ENCODE measurements around the gene WNT9A. TPM values are rescaled to one million over a fixed set of nuclear protein-coding genes. Genes with fewer than 3 reads are reported as not detected.

The WNT9A gene
- total and polyA plus RNA-seq, 4 donors: 1.9 to 6.4 (median 5.2) TPM

DNA sequence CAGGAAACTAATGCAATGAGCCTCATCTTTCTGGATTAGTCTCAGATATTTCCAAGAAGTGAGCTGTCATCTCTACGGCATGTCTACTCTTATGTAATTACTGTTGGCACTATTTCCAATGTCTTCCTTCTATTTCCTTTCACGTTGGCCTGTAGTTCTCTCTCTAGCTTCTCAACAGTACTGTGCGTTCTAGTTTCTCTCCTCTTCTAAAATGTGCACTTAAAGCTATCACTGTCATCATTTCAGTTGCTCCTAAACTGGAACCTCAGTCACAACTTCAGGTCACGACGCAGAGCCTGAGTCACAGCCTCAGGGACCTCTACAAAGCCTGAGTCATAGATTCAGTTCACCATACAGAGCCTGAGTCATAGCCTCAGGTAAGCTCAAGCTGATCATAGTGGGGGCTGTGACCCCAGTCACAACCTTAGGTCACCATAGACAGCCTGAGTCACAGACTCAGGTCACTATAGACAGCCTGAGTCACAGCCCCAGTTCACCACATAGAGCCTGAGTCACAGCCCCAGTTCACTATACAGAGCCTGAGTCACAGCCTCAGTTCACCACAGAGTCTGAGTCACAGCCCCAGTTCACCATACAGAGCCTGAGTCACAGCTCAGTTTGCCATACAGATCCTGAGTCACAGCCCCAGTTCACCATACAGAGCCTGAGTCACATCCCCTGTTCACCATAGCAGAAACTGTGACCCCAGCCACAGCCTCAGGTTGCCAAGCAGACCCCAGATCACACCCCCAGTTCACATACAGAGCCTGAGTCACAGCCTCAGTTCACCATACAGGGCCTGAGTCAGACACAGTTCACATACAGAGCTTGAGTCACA, 13.0 kb downstream of the WNT9A start:
- 90% methylated on average over 5 of the region's 5 CpGs for whole genome bisulfite sequencing (ENCODE audit: insufficient coverage)
- peaks cover 11% of the 10 kb centered on the region for H3K36me3 ChIP-seq (ENCODE audit: control insufficient read depth, insufficient read depth, low read length)
- no peak overlapping the region for H3K27ac ChIP-seq (ENCODE audit: low read depth, low read length)
- peaks cover 5% of the 10 kb centered on the region for H3K4me1 ChIP-seq (ENCODE audit: control insufficient read depth, insufficient read depth, low read length)
- no peak for DNase-seq (ENCODE audit: low read depth in 4 of 6, low spot score in 6 of 6)
- no peaks in the 10 kb centered on the region for H3K9me3 ChIP-seq (ENCODE audit: control insufficient read depth, insufficient read depth, low read length)
- no peak overlapping the region for H3K4me3 ChIP-seq (ENCODE audit: low read depth, low read length)
- H3K27me3 ChIP-seq (ENCODE audit: control insufficient read depth, insufficient read depth, low read length): no peaks in the 10 kb centered on the region

DNA sequence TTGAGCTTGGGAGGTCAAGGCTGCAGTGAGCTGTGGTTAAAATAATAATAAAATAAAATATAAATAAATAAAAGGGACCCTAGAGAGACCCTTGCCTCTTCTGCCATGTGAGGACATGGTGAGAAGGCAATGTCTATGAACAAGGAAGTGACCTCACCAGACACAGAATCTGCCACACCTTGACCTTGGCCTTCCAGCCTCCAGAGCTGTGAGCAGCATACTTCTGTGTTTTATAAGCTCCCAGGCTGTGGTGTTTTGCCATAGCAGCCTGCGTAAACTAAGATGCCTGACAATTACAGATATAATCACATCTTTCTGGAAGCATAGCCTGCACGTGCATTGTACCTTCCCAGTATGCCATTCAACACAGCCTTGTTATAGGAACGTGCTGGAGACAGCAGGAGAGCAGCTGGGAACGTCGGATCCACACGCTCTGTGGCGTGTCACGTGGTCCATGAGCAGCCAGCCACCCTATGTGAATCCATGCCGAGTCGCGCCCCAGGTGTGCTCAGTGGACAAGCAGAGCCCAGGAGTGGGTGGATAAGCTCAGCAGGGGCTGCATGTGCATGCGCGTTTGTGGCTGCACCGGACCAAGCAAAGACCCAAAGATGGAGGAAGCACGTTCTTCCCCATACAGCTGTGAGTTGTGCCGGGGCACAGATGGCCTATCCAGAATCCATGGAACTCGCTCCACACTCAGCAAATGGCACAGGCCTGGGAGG, 17.8 kb downstream of the WNT9A start:
- Histone ChIP-seq H3K27me3 (ENCODE audit: control insufficient read depth, insufficient read depth, low read length) (no peaks in the 10 kb centered on the region), H3K9me3 (ENCODE audit: control insufficient read depth, insufficient read depth, low read length) (no peaks in the 10 kb centered on the region), H3K4me1 (ENCODE audit: control insufficient read depth, insufficient read depth, low read length) (peaks cover 3% of the 10 kb centered on the region), H3K4me3 (ENCODE audit: low read depth, low read length) (no peak overlapping the region), H3K36me3 (ENCODE audit: control insufficient read depth, insufficient read depth, low read length) (peaks cover 12% of the 10 kb centered on the region), H3K27ac (ENCODE audit: low read depth, low read length) (no peak overlapping the region)
- DNase-seq (ENCODE audit: low read depth in 4 of 6, low spot score in 6 of 6): no peak
- WGBS (ENCODE audit: insufficient coverage): 82% methylated on average over 17 of the region's 17 CpGs

DNA sequence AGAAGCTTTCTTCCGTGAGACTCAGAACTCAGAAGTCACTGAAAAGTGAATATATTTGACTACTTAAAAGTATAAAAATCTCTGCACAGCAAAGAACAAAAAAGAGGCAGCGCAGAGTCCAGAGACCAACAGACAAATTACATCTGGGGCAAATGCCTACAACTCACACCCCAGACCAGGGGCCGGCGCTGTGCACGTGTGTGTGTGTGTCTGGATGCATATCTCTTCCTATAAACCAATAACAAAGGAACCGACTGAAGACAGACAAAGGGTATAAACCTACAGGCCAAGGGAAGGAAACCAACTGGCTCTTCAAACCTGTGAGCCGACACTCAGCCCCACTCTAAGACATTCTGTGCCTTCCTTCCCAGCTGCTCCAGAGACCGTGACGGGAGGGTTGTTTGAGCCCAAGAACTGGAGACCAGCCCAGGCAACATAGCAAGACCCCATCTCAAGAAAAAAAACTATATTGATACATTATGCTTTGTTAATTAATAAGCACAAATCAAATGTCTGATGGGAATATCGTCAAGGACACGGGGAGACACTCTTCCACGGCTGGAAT, 18.8 kb downstream of the WNT9A start:
- Histone ChIP-seq H3K4me1 (ENCODE audit: control insufficient read depth, insufficient read depth, low read length) (peaks cover 11% of the 10 kb centered on the region), H3K9me3 (ENCODE audit: control insufficient read depth, insufficient read depth, low read length) (no peaks in the 10 kb centered on the region), H3K36me3 (ENCODE audit: control insufficient read depth, insufficient read depth, low read length) (peaks cover 21% of the 10 kb centered on the region), H3K27ac (ENCODE audit: low read depth, low read length) (no peak overlapping the region), H3K4me3 (ENCODE audit: low read depth, low read length) (no peak overlapping the region), H3K27me3 (ENCODE audit: control insufficient read depth, insufficient read depth, low read length) (no peaks in the 10 kb centered on the region)
- no CpG with 5 or more reads among the region's 12 CpGs for WGBS (ENCODE audit: insufficient coverage)
- no peak for DNase-seq (ENCODE audit: low read depth in 4 of 6, low spot score in 6 of 6)

DNA sequence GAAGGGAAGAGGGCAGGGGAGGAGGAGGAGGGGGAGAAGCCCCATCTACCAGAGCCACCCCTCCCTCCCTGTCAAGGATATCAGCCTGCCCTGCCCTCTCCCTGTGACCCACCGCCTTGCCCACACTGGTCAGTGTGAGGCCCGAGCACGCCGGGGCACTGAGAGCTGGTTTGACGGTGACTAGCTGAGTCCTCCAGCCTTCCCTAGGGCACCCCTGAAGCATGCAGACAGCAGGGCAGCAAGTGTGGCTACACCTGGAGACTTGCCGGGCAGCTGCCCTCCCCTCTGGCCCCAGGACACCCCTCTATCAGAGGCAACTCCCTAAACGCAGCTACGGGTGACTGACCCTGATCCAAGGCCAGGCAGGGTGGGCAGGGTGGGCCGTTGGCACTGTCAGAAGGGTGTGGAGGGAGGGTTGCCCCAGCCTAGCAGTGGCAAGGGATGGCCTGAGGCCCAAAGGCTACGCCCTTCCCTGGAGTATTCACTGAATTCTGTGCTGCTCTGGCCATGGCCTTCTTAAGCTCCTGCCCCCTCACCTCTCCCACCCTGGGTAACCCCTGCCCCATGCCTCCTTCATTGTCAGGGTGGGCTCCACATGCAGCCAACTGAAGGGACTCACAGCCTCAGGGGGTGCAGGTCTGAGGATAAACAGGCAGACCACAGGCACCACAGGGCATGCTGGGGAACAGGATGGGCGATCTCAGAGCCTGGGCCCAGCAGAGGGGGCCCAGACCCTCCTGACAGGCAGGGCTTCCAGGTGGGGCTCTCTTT, 19.6 kb downstream of the WNT9A start:
- H3K9me3 ChIP-seq (ENCODE audit: control insufficient read depth, insufficient read depth, low read length): no peaks in the 10 kb centered on the region
- WGBS (ENCODE audit: insufficient coverage): 88% methylated on average over 9 of the region's 11 CpGs

DNA sequence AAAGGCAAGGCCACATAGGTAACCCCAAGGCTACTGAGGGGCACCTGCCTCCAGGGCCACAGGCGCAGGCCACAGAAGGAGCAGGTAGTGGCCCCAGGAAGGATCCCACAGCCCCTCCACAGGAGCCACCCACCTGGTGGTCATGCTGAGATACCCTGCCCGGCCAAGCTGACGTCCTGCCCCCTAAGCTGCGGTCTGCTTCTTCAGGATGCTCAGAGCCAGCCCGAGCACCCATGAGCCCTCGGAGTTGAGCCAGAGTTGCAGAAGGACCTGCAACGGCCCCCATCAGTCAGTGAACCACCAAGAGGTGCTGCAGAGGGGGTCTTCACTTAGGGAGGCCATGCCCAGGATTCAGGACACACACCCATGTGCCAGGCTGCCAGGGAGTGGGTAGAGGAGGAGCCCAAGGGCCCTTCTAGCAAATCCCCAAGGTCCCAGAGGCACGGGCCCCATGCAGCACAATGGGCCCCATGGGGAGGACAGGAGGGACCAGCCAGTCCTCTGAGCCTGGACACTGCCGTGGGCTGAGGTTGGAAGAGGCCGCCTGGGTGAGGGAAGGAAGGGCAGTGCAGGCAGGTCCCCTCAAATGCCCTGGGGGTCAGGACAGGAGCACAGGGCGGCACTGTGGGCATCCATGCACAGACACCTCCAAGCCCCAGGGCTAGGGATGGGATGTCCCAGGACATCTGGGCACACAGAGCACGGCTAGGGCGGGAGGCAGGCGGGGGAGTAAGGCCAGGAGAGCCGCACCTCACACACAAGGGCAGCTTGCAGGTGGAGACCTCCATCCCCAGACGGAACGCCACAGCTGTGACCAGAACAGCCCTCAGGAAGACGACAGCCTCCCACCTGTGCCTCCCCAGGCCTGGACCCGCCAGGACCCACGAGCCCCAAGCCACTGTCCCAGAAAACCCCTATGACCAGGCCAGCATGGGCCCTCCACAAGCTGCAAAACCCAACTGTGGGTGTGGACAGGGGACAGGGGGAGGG, 20.5 kb downstream of the WNT9A start:
- H3K27ac ChIP-seq (ENCODE audit: low read depth, low read length): no peak overlapping the region
- H3K4me3 ChIP-seq (ENCODE audit: low read depth, low read length): no peak overlapping the region
- H3K36me3 ChIP-seq (ENCODE audit: control insufficient read depth, insufficient read depth, low read length): peaks cover 30% of the 10 kb centered on the region
- peaks cover 23% of the 10 kb centered on the region for H3K4me1 ChIP-seq (ENCODE audit: control insufficient read depth, insufficient read depth, low read length)
- H3K9me3 ChIP-seq (ENCODE audit: control insufficient read depth, insufficient read depth, low read length): no peaks in the 10 kb centered on the region
- 90% methylated on average over 17 of the region's 20 CpGs for WGBS (ENCODE audit: insufficient coverage)
- DNase-seq (ENCODE audit: low read depth in 4 of 6, low spot score in 6 of 6): no peak
- H3K27me3 ChIP-seq (ENCODE audit: control insufficient read depth, insufficient read depth, low read length): no peaks in the 10 kb centered on the region

More for the DNA sequence above, 19.6 kb downstream of the WNT9A start:
- Histone ChIP-seq H3K4me3 (ENCODE audit: low read depth, low read length) (no peak overlapping the region), H3K27ac (ENCODE audit: low read depth, low read length) (no peak overlapping the region), H3K36me3 (ENCODE audit: control insufficient read depth, insufficient read depth, low read length) (peaks cover 25% of the 10 kb centered on the region), H3K4me1 (ENCODE audit: control insufficient read depth, insufficient read depth, low read length) (peaks cover 14% of the 10 kb centered on the region), H3K27me3 (ENCODE audit: control insufficient read depth, insufficient read depth, low read length) (no peaks in the 10 kb centered on the region)
- no peak for DNase-seq (ENCODE audit: low read depth in 4 of 6, low spot score in 6 of 6)

DNA sequence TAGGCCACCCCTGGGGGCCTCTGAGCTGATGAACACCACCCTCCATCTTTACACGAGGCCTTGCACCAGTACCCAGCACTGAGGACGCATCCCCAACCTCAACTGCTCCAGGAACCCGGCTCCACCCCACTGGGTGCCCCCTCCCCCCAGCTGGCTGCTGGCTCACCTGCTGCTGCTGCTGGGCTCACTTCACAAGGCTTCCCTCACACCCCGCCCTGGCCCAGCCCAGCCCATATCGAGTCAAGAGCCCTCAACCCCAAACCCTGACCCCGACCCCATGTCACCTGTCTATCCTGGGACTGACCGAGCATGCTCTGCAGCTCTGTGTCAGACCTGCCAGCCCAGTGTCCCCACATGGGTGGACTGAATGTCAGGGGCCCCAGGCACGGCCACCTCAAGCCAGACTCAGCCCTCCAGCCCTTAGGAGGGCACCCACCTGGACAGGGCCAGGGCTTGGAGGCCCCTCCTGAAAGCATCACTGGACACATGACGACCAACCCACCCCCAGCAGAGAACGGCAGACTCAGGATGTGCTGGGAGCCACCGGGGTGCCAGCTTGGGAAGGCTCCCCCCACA, 21.4 kb downstream of the WNT9A start:
- Histone ChIP-seq H3K36me3 (ENCODE audit: control insufficient read depth, insufficient read depth, low read length) (peaks cover 39% of the 10 kb centered on the region), H3K27me3 (ENCODE audit: control insufficient read depth, insufficient read depth, low read length) (no peaks in the 10 kb centered on the region), H3K27ac (ENCODE audit: low read depth, low read length) (no peak overlapping the region), H3K4me1 (ENCODE audit: control insufficient read depth, insufficient read depth, low read length) (peaks cover 25% of the 10 kb centered on the region), H3K9me3 (ENCODE audit: control insufficient read depth, insufficient read depth, low read length) (no peaks in the 10 kb centered on the region), H3K4me3 (ENCODE audit: low read depth, low read length) (no peak overlapping the region)
- no peak for DNase-seq (ENCODE audit: low read depth in 4 of 6, low spot score in 6 of 6)
- WGBS (ENCODE audit: insufficient coverage): 82% methylated on average over 7 of the region's 11 CpGs

DNA sequence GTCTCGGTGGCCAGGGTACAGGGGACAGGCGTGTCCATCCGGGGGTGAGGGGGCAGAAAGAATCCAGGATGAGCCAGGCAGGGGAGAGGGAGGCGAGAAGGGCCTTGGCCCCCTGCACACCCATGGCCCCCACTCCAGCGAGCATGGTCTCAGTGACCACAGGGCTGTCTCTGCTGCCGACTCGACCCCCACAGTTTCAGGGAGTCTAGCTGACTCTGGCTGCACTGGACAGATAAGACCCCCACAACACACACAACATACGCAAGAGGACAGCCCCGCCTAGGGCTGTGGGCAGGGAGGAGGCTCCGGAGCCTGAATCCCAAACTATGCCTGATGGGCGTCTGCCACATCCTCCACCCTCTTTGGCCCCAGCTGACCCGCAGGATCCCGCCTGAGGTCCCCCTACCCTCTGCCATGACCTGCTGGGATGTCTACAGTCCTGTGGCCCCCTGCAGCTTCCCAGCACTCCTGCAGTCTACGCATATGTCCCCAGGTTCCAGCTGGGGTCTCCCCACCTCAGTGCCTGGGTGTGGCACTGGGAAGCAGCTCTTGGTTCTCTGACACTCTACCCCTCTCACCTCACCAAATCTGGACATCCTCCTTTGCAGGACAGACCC, 22.0 kb downstream of the WNT9A start:
- peaks cover 45% of the 10 kb centered on the region for H3K36me3 ChIP-seq (ENCODE audit: control insufficient read depth, insufficient read depth, low read length)
- WGBS (ENCODE audit: insufficient coverage): 88% methylated on average over 11 of the region's 14 CpGs

DNA sequence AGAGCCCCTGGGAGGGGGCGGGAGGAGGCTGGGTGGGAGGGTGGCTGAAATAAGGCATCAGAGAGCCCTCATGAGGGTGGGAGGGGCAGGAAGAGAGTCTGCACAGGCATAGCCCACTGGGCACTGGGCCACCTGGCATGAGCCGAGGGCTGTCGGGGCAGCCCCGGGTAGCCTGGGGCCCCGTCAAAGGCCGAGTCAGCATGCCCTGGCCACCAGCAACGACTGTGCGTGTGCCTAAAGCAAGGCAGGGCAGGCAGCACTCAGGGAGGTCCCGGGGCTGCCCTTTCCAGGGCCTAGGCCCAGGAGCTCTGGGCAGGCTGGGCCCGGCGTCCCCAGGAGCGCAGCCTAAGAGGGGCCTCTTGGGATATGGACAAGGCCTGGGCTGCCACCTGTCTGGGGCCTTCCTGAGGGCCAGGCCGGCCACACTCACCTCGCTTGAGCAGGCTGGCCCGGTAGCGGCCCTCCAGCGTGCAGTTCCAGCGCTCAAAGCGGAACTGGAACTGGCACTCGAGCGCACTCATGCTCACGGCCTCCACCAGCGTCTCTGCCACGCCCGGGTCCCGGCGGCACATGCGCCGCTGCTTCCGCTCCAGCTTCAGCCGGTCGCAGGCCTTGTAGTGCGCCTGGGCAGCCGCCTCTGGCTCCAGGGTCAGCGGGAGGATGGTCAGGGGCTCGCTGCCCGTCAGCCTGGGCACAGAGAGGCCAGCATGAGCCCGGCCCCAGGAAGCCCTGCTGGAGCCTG, 22.7 kb downstream of the WNT9A start:
- no peaks in the 10 kb centered on the region for H3K9me3 ChIP-seq (ENCODE audit: control insufficient read depth, insufficient read depth, low read length)
- WGBS (ENCODE audit: insufficient coverage): 86% methylated on average over 38 of the region's 38 CpGs
- no peak for DNase-seq (ENCODE audit: low read depth in 4 of 6, low spot score in 6 of 6)
- H3K27ac ChIP-seq (ENCODE audit: low read depth, low read length): no peak overlapping the region
- no peaks in the 10 kb centered on the region for H3K27me3 ChIP-seq (ENCODE audit: control insufficient read depth, insufficient read depth, low read length)
- no peak overlapping the region for H3K4me3 ChIP-seq (ENCODE audit: low read depth, low read length)
- peaks cover 34% of the 10 kb centered on the region for H3K4me1 ChIP-seq (ENCODE audit: control insufficient read depth, insufficient read depth, low read length)
- peaks cover 43% of the 10 kb centered on the region for H3K36me3 ChIP-seq (ENCODE audit: control insufficient read depth, insufficient read depth, low read length)

More for the DNA sequence above, 22.0 kb downstream of the WNT9A start:
- Histone ChIP-seq H3K4me3 (ENCODE audit: low read depth, low read length) (no peak overlapping the region), H3K9me3 (ENCODE audit: control insufficient read depth, insufficient read depth, low read length) (no peaks in the 10 kb centered on the region), H3K4me1 (ENCODE audit: control insufficient read depth, insufficient read depth, low read length) (peaks cover 27% of the 10 kb centered on the region), H3K27ac (ENCODE audit: low read depth, low read length) (no peak overlapping the region), H3K27me3 (ENCODE audit: control insufficient read depth, insufficient read depth, low read length) (no peaks in the 10 kb centered on the region)
- DNase-seq (ENCODE audit: low read depth in 4 of 6, low spot score in 6 of 6): no peak
